Stimulated activated naive CD4-positive, alpha-beta T cell treated with Interleukin-2 at 50 U/mL for 16 hours (primary cell): ENCODE results near the gene RFNG.
"Not testable (repeated sequence)": the region's sequence is repeated elsewhere in the genome, so short reads cannot be mapped to it uniquely, and the experiment has no call there.

Experiments used
- DNase-seq: peaks from one replicate; lab custom pipeline; 2025; lab: John Stamatoyannopoulos, UW

Gene RFNG

GRCh38 chr17:82042649-82043048 lies 9.0 kb downstream of the RFNG start:
- DNase-seq: no peak

GRCh38 chr17:82041144-82041814 lies 10.3 kb downstream of the RFNG start:
- no peak for DNase-seq

GRCh38 chr17:82039695-82040299 lies 11.8 kb downstream of the RFNG start:
- DNase-seq: no peak

- not testable (repeated sequence) for DNase-seq
Measured at GRCh38 chr17:82038796-82039409, 12.7 kb downstream of the RFNG start.

- no peak for DNase-seq
Measured at GRCh38 chr17:82037889-82038195, 13.8 kb downstream of the RFNG start.

- DNase-seq: peak; percentile 97
Measured at GRCh38 chr17:82037092-82037888, 14.3 kb downstream of the RFNG start, which contains the start of gene DCXR. Gene DCXR, minus strand, starts transcription at chr17:82037697. Its CDS starts 15 bp downstream, at chr17:82037682.

GRCh38 chr17:82036634-82037091 lies 14.9 kb downstream of the RFNG start:
- no peak for DNase-seq

GRCh38 chr17:82035956-82036633 lies 15.5 kb downstream of the RFNG start:
- no peak for DNase-seq

- no peak for DNase-seq
Measured at GRCh38 chr17:82035488-82035887, 16.1 kb downstream of the RFNG start.

GRCh38 chr17:82034371-82035011 lies 17.1 kb downstream of the RFNG start:
- DNase-seq: no peak

- DNase-seq: no peak
Measured at GRCh38 chr17:82033359-82034085, 18.1 kb downstream of the RFNG start.

- DNase-seq: peak; percentile 16
Measured at GRCh38 chr17:82031885-82032627, 19.6 kb downstream of the RFNG start.

GRCh38 chr17:82031303-82031884 lies 20.2 kb downstream of the RFNG start, which contains the start of gene RAC3:
Gene RAC3, plus strand, starts transcription at chr17:82031678. Its CDS starts 84 bp downstream, at chr17:82031762.
- no peak for DNase-seq

GRCh38 chr17:82030470-82031302 lies 20.9 kb downstream of the RFNG start:
- peak; percentile 66 for DNase-seq

GRCh38 chr17:82029990-82030469 lies 21.6 kb downstream of the RFNG start:
- DNase-seq: no peak

GRCh38 chr17:82029391-82029790 lies 22.2 kb downstream of the RFNG start:
- no peak for DNase-seq

- DNase-seq: no peak
Measured at GRCh38 chr17:82028966-82029365, 22.6 kb downstream of the RFNG start.

- no peak for DNase-seq
Measured at GRCh38 chr17:82028246-82028645, 23.4 kb downstream of the RFNG start.
